ENCODE measurements around the gene INHBA.

- TF ChIP-seq POLR2AphosphoS5 (IDR thresholded peaks at IDR 0.05; ENCODE audit: low read depth, low read length) (no peak), SIN3A (IDR thresholded peaks at IDR 0.05; ENCODE audit: borderline replicate concordance, insufficient read depth, low read length) (no peak), TAF1 (IDR thresholded peaks at IDR 0.05; ENCODE audit: borderline replicate concordance, insufficient read depth, low read length) (no peak), REST (IDR thresholded peaks at IDR 0.05; ENCODE audit: insufficient read depth in 1 of 2, low read depth in 2 of 2, low read length in 2 of 2) (no peak)
Measured at GRCh38 chr7:41715000-41715399, 12.1 kb upstream of the INHBA start.
